GM19372 (cell line): ENCODE results near the gene DPM2.

Experiments used
- ATAC-seq: cut with Tn5 transposase; IDR thresholded peaks from one replicate; pipeline ENCODE4 v1.9.1; 2021; ENCODE audit warnings: mild to moderate bottlenecking, low read depth, moderate library complexity; ENCODE audit not compliant: unreplicated experiment

The DPM2 gene

DNA sequence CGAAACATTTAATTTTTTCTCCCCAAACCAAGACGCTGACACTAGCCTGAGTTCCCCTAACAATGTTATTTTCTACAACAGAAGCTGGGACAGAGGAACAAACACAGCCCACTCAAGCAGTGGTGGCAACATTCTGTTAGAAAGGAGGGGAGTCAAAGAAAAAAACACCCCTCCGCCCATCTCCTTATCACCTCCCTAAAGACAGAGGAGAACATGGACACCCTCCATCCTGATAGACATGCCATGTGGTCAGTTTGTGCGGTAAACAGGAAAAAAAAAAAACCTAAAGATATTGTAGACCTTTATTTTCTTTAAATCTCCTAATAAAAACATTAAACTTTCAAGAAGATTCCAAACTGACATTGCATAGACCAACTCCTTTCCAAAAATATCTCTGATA, 2.9 kb upstream of the DPM2 start:
- ATAC-seq = no peak

GRCh38 chr9:127938298-127938690, 640 bp upstream of the DPM2 start:
- no peak for ATAC-seq

DNA sequence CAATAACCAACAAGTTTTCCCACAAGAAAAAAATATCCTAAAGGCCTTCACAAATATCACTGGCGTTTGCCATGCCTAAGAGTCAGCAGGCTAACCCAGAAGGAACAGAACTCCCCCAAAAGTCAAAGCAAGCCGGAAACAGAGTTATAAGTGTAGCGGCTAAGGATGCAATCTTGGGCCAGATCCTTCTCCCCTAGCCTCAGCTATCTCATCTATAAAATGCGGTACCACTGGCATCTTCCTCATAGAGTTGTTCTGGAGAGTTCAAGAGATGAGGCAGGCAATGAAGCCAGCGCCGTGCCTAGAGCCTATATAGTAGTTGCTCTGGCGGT, 632 bp downstream of the DPM2 start:
- no peak for ATAC-seq

DNA sequence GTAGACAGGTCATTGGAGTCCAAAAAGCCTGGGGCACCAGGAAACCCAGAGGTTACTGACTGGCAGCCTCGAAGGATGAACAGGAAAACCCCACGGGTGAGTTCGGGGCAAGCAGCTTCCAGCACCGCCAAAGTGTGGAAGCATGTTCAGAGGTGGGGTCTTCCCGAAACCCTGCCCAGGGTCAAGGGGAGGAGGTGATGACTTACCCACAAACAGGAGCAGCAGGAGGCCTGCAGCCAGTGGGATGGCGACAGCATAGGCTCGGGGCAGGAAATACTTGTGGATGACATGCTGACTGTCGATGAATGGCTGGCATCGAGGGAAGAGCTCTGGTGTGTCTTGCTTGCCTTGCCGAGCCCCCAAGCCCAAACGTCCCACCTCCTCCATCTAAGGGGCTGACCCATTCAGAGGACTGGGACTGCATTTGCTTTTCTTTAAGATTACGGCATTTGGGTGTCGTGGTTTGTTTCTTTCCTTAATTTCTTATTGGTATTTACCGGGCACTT, 1.3 kb downstream of the DPM2 start:
- no peak for ATAC-seq

DNA sequence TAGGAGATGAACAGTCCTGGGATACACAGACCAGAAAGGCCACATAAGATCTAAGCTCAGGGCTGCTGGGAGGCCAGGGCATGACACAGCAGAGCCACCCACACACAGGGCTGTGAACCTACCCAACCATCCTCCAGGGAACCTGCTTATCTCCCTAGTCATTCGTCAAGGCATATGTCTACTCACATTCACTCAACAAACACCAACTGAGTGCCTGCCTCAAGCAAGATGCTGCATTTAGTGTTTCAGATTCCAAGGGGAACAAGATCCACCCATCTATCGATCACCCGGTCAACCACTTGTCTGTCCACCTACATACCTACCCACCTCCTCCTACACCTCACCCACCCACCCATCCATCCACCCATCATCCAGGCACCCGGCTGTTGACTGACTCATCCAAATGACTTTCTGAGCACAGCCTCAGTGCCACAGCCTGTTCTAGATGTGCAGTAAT, 1.9 kb downstream of the DPM2 start:
- ATAC-seq = no peak

DNA sequence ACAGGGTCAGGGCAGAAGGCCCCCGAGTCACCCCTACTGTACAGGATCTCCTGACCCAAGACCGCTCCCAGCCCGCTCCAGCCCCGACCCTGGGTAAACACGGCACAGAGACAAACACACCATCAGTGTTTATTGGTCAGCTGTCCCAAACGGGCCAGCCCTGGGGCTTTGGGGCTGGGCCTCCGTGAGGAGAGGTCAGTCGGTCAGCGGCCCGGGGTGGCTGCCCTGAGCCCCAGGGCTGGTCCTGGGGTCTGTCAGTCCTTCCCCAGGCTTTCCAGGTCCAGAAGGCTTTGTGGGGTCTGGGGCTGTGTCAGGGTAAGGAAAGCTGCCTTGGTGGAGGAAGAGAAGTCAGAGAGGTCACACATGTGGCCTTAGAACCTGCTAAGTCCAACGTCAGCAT, 2.7 kb downstream of the DPM2 start:
- ATAC-seq = no peak

DNA sequence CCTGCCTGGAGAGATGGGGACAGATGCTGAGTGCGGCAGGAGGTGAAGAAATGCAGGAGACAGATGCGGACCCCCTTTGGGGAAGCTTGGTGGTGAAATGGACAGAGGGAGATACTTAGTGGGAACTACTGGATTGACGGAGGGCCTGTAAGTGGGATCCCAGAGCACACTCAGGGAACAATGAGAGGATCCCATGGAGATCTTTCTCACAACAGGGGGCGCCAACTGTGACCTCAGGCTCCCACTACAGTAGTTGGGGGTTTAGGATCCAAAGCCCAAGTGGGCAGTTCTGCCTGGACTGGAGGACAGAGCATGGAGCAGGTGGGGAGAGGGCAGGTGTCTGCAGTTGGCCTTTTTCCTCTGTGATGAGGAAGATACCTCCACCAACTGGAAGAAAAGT, 3.4 kb downstream of the DPM2 start:
- no peak for ATAC-seq

DNA sequence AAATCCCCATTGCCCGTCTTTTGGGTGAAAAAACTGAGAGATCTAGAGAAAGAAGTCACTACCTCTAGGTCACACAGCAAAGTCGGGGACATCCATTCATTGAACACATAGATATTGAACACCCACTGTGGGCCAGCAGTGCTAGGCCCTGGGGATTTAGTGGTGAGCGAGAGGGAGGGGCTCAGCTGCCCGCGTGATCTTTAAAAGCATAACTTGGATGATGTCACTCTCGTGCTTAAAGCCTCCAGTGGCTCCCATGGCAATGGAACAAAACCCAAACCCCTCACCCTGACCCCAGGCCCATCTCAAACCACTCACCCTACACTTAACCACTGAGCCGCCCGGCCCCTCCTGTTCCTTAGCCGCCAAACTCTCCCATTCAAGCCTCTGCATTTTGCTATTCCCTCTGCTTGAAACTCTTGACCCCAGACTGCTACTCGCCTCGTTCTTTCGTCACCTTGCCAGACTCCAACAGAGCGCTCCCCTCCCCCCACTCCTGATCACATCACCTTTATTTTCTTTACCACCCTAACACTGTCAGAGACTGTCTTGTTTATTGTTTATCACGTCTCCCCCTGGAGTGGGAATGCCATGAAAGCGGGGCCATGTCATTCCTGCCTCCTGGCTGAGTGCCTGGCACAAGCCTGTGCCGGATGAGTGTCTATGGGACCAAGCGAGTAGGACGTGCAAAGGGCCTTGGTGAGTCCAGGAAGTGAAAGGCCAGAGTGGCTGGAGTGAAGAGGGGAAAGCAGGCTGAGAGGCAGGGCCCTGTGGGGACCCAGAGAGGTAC, 6.4 kb downstream of the DPM2 start:
- ATAC-seq = peak; percentile 42

- ATAC-seq = peak; percentile 82
Measured at GRCh38 chr9:127930231-127931091, 7.2 kb downstream of the DPM2 start, which contains the start of gene PIP5KL1. Gene PIP5KL1 (minus strand): TSS chr9:127930777. CDS start chr9:127930752, 25 bp downstream.

DNA sequence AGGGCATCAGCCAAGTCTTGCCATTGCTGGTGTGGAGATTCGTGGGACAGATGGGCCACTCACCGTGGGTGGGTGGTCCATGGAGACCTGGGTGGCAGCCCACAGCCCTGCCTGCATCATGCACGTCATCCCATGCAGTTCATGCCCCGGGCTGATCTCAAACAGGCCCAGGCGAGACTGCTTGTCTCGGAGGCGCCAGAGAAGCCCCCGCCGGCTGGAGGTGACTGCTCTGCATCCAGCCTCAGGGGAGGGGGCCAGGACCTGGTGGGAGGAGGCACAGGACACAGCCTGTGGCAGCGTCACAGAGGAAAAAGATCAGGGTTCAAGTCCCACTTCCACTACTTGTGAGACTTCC, 8.1 kb downstream of the DPM2 start:
- ATAC-seq = no peak

- no peak for ATAC-seq
Measured at GRCh38 chr9:127928676-127929624, 8.7 kb downstream of the DPM2 start.

- no peak for ATAC-seq
Measured at GRCh38 chr9:127927988-127928675, 9.5 kb downstream of the DPM2 start.

- ATAC-seq = no peak
Measured at GRCh38 chr9:127927201-127927987, 10.3 kb downstream of the DPM2 start.

GRCh38 chr9:127926906-127927200, 10.8 kb downstream of the DPM2 start:
- ATAC-seq = no peak

- no peak for ATAC-seq
Measured at GRCh38 chr9:127925959-127926905, 11.4 kb downstream of the DPM2 start.

- ATAC-seq = no peak
Measured at GRCh38 chr9:127924736-127925444, 12.8 kb downstream of the DPM2 start.

GRCh38 chr9:127923771-127924170, 13.9 kb downstream of the DPM2 start:
- ATAC-seq = no peak

DNA sequence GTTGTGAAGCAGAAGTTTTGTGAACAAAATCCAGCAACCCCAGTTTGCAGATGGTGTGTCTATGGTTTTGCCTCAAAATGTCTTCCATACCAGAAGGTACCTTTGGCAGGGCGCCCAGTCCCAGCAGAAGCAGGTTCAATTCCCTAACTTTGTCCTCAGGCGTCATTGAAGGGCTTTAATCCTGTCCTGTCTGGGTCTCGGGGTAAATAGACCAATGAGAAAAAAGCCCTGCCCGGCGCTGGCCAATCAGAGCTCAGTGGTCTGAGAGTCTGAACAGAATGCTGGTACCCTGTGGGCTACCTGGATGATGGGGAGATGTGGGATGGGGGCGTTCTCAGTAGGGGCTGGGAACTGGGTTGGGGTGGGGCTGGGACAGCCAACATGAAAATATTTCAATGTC, 14.6 kb downstream of the DPM2 start:
- no peak for ATAC-seq
